ENCODE measurements around the gene IMPG1.

IMPG1 gene, protein sequence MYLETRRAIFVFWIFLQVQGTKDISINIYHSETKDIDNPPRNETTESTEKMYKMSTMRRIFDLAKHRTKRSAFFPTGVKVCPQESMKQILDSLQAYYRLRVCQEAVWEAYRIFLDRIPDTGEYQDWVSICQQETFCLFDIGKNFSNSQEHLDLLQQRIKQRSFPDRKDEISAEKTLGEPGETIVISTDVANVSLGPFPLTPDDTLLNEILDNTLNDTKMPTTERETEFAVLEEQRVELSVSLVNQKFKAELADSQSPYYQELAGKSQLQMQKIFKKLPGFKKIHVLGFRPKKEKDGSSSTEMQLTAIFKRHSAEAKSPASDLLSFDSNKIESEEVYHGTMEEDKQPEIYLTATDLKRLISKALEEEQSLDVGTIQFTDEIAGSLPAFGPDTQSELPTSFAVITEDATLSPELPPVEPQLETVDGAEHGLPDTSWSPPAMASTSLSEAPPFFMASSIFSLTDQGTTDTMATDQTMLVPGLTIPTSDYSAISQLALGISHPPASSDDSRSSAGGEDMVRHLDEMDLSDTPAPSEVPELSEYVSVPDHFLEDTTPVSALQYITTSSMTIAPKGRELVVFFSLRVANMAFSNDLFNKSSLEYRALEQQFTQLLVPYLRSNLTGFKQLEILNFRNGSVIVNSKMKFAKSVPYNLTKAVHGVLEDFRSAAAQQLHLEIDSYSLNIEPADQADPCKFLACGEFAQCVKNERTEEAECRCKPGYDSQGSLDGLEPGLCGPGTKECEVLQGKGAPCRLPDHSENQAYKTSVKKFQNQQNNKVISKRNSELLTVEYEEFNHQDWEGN

GRCh38 chr6:76072562-76072961, at the start of gene IMPG1:
Gene IMPG1, minus strand, starts transcription at chr6:76072662. Its CDS starts 174 bp downstream, at chr6:76072488.
- no peak for DNase-seq

- no peak for DNase-seq
Observed at GRCh38 chr6:76120302-76120701, 47.8 kb upstream of the IMPG1 start.

DNA sequence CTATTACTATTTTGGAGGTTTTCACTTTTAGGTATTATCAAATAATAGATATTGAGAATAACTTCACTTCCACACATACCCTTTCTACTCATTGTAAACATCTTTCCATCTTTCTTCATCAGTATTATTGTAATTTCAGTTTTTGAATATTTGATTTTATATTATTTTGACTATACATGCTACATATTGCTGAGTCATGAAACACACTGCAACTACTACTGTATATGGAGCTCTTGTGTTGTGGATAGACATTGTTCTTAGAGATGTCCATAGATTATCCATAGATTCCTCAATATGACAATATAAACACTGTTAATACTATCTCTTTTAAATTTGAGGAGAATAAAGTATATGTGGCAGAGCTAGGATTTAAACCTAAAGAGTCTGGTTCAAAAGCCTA, 819 bp upstream of the IMPG1 start:
- DNase-seq: no peak

DNA sequence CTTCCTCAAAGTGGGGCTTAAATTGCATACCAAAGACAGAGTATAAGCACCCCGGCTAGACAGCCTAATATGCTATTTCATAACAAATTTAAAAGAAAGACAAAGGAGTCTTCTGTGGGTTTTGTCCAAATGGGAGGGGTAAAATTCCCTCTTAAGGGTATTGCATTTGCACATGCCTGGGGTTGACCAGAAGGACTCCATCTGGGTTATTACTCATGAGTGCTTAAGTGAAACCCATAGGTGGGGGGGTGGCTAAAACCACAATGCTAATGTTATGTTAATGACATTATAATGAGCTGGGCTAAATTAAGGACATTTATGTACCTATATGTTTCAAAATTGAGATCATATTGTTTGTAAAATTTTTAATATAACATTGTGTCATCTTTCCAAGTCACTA, 15.0 kb downstream of the IMPG1 start:
- no peak for DNase-seq

DNA sequence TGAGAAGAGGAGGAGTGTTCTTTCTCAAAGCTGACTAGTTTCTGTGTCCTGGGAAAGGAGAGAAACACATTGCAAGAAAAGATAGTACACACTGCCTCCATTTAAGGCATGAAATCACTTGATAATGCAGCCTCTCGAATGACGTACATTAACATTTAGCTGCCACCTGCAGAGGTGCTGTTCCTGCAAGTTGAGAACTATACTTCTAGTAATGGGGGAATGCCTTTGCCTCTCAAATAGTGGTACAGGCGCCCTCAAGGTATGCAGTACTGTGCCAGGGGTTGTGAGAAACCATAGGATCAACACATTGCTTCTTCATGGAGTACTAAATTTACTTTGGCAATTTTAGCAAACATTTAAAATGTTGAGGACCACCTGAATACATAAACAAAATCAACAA, 20.1 kb downstream of the IMPG1 start:
- DNase-seq: no peak

DNA sequence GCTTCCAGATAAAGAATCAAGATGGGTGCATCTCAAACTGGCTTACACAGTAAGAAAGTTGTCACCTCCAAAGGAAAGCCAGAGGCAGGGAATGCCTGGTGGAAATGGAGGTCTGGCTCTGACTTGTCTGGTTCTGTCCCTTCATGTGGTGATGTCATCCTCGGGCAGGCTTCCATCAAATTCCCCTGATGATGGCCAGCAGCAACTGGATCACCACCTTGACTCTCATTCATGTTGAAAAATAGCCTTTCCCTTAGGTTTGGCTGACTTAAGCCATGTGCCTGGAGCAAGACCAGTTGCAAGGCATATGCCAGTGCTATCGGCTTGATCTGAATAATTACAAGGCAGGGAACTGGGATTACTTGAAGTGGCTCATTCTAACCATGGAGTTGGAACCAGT, 28.8 kb downstream of the IMPG1 start:
- DNase-seq: no peak

DNA sequence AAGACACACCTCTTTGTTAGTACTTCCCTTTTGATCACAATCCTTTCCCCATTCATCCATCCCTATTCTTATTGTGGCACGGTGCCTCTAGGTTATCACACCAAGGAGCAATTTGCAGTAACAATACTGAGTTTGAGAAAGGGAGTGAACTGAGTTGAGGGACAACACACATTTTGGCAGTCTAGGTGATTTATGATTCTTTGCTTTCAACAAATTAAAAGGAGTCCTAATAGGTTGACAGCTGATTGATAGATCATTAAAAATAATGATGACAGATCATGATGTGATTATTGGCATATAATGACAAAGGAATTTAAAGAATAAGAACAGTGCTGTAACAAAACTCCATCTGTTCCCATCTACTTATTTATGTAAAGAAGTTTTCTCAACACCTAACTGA, 36.7 kb downstream of the IMPG1 start:
- no peak for DNase-seq

DNA sequence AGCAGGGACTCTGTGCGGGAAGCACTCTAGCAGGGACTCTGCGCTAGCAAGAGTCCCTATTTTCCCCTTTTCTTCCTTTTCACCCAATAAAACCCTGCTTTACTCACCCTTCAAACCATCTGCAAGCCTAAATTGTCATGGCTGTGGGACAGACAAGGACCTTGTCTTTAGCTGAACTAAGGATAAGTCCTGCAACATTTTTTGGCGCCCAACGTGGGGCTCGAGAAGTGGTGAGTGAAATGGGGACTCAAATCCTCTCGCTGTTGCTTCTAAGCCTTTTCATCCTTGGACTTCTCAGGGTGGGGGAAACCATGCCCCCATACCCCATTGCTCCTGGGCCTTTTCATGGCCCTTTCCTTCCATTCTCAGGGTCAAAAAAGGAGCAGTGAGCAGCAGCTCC, 46.4 kb downstream of the IMPG1 start:
- no peak for DNase-seq

DNA sequence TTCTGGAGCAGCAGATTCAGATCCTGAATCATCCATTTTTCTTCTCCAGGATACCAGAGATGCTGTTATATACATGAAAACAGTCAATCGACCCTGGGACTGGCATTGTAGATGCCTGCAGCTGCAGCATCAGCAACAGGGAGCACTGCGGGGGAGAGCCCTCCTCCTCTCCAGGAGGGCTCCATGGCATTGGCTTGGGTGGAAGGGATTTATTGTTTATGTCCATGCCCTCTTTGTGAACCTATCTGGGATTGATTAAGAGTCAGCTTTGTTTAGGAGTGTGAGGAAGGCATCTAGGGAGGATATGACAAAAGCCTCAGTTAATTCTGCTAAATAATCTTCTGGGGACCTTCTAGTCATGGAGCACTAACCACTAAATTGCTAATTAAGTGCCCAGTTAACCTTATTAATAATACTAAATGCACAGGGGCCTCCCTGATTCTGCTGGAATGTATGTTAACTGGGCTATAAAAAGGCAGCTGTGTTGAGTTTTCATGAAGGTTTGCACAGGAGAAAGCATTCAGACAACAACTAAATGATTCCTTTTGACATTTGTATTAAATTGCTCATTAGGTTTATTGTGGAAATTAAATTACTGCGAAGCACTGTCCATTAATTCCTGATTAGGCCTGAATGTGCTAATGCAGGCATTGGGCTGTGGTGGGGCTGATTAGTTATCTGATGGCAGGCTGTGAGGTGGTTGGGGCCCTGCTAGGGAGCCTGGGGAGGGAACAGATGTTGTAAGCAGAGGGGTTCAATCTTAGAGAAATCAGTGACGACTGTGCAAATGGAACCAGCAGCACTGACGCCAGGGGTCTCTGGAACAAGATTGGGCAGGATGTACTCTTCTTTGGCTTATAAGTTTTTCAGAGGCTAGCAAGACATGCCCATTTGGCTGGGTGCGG, 57.6 kb downstream of the IMPG1 start:
- DNase-seq: peak; percentile 77

DNA sequence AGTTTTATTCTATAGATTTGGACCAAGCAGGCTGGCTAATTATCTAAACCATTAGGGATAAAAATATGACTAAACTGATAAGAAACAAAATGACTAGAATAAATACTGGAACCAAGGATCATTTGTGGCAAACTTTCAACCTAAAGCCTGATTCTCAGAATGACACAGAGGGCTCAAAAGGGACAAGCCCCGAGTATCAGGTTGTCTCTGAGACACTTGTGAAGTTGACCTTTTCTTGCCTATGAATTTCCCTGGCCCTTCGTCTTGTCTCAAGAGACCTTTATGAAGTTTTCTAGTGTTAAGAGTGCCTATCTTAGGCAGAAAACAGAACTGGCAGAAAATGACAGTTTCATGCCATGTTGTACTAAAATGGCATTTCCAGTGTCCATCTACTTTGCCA, 68.3 kb downstream of the IMPG1 start:
- no peak for DNase-seq

DNA sequence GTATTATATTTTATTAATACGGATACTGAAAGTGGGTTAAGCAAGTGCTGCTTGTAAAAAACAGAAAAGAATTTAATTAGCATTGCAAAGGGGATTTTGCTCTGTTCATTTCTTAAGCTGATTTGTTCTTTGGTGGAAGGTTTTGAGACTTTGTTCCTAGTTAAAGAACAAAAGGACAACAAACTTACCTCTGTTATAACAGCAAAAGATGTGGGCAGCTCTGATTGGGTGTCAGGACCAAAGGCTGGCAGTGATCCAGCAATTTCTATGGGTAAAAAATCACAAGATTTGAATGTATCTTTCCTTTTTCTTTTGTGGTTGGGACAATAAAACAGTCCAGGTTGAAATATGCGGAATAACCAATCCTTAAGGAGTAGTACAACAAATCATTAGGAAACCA, 68.8 kb downstream of the IMPG1 start:
- DNase-seq: no peak

DNA sequence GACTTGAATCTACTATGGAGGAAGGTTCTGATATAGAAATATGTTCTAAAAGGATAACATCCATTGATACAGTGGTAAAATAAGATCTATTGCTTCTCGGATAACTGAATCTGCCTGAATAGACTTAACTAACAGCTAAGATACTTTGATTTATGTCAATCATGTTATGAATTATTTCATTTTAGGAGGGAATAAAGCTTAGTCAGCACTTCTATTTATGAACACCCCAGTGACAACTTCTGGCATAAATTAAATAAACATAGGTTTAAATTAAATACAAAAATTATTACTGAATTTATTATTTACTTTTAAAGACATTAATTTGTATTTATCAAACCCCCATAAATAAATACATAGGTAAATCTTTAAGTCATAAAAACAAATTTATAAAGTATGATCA, 69.3 kb downstream of the IMPG1 start:
- no peak for DNase-seq

GRCh38 chr6:76000629-76001028, 71.8 kb downstream of the IMPG1 start:
- DNase-seq: no peak

DNA sequence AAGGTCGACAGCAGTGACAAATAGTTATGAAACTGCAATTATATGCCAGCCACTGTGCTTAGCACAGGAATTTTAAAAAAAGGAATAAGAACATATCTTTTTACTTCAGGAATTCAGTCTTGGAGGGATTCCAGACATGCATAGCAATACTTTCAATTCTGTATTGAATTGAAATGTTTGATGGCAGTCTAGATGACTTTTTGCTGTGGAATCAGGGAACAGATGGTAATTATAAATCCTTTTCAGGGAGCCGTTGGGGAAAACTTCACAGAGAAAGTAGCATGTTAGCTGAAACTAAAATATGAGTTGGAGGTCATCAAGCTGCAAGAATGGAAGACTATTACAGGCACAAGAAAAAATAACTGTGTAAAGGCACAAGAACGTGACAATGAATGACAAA, 74.8 kb downstream of the IMPG1 start:
- peak; percentile 7 for DNase-seq

DNA sequence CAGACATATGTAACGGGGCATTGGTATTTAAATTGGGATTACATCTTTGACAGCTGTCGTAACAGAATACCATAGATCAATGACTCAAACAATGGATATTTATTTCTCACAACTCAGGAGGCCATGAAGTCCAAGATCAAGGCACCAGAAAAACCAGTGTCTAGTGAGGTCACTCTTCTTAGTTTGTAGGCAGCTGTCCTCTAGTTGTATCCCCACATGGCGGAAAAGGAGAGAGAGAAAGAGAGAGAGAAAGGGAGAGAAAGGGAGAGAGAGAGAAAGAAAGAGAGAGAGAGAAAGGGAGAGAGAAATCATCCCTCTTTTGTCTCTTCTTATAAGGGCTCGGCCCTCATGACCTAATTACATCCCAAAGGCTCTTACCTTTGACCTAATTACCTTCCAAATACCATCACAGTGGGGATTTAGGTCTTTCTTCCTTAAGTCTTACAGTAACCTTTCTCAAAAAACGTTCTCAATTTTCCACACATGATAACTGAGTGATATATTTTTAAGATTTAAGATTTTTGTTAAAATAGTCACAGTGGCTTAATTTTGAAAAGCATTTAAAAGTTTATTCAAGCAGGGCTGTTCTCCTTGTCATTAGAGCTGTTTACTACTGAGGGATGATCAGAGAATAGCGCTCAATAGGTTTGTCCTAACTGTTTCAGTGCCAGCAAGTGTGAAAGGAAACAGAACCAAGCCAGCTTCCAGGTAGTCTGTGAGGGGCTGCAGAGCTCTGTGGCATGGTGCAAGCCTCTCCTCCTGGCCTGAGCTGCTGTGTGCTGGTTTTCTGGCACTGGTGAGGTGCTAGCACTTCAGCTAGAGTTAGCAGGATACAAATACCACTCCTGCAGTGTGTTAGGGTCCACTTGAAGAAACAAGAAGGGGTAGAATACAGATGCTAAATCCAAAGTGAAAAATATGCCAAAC, 79.0 kb downstream of the IMPG1 start:
- DNase-seq: no peak

GRCh38 chr6:75991941-75992340, 80.5 kb downstream of the IMPG1 start:
- peak; percentile 21 for DNase-seq

GRCh38 chr6:75986935-75987334, 85.5 kb downstream of the IMPG1 start:
- DNase-seq: no peak

DNA sequence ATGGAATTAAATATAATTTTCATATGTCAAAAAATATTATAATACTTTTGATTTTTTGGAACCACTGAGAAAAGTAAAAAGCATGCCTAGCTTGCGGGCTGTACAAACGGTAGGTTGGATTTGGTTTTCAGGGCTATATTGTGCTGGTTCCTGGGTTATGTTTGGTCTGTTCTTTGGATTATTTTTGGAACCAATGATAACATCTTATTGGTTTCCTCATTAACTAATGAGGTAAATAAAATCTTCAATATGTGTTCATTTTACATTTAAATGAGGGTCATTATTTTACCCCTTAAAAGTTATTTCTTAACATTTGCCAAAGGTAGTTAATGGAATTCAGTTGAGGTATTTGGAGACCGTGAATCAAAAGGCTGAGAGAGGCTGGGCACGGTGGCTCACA, 96.6 kb downstream of the IMPG1 start:
- DNase-seq: no peak

GRCh38 chr6:75970093-75970492, 102.4 kb downstream of the IMPG1 start:
- DNase-seq: no peak

GRCh38 chr6:75968143-75968542, 104.3 kb downstream of the IMPG1 start:
- no peak for DNase-seq

DNA sequence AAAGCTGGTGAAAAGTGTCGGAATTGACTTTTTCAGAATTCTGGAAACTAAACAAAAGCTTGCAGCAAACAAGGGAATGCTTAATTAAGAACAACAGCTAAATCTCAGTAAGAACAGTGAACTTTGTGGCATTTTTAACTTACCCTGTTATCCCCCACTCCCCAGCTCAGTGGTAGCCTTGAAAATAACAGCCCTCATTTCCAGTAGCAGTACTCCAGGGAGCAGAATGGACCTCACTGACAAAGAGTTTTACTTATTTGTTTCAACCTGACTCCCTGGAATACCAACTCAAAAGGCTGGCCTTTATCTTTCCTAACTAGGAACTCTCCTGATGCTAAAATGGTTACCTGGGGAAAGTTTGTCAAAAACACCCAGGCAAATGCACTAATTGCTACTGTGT, 108.9 kb downstream of the IMPG1 start:
- DNase-seq: no peak

DNA sequence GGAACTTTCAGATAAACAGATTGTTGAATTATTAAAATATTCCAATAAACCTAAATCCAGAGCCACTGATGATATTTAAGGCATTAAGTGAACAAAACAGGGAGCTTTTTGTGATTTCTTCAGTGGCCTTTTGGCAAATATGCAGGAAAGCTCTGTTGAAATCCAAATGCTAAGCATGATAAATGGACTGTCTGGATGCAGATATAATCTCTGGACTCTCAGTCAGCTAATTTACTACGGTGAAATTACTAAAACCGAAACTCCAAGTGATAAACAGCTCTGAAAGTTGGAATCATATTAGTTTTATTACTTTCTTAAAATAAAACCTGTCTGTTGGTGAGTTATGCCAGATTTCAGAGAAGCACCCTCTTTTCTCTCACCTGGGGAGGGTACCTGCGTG, 120.3 kb downstream of the IMPG1 start:
- DNase-seq: no peak

All from eye (tissue), 1 donor.